GM15510 (cell line): Measurements from ENCODE around the gene PSAT1.

Experiments used
- POLR2A ChIP-seq: IDR thresholded peaks from 3 replicates; pipeline ENCODE4 v1.6.1; 2011; ENCODE audit warnings: borderline replicate concordance; ENCODE audit not compliant: insufficient read length; ENCODE audit errors: extremely low read depth

The PSAT1 gene

DNA sequence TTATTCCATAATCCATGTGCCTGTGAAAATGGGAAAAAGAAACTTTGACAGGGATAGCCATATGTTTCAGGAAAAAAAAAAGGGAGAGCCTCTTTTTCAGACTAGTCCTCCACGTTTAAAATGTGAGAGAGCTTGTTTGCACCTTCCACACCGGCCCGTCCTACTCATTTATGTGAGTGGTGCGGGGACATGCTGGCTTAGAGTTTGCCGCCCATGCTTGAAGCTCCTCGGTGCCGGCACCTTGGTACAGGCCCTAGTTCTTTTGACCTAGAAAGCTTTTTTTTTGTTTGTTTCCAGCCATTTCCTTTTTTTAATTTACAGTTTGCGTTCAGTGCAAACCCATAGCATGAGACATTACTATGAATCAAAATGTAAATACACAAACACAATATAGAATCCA lies 27.8 kb downstream of the PSAT1 start:
- no peak for TF ChIP-seq POLR2A

- no peak for TF ChIP-seq POLR2A
Observed at GRCh38 chr9:78325343-78325742, 28.4 kb downstream of the PSAT1 start.

DNA sequence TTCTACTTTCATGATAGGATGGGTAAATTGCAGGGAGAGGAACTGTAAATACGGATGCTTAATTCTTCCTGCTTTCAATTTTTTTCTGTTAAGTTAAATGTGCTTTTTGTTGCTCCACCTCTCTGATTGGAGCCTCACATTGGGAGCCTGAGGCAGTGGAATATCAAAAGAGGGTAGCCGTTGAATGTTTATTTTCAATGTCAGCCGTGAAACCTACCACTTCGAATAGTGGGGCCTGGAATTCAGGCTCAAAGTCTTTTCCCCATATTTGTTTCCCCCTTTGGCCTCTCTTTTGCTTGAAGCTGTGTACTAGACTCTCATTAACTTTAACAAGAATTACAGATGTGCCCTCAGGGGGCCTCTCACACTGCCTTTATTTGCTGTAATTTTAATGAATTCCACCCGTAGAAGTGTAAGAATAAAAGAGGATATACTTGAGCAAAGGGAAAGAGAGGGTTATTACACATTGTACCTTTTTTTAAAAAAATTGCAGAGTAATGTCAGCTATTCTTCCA lies 29.0 kb downstream of the PSAT1 start:
- no peak for TF ChIP-seq POLR2A

DNA sequence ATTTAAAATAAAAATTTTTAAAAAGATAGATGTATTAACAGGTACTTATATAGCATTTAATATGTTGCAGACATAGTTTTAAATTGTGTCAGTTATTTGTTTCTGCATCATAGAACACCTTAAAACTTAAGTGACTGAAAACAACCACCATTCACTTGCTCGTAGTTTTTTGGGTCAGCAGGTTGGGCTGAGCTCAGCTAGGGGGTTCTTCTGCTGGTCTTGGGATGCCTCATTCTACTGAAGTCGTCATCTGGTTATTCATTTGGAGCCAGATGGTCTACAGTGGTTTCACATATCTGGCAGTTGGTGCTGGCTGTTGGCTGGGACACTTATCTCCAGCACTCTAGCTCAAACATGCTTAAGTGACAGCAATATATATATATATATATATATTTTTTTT lies 29.6 kb downstream of the PSAT1 start:
- TF ChIP-seq POLR2A = no peak

DNA sequence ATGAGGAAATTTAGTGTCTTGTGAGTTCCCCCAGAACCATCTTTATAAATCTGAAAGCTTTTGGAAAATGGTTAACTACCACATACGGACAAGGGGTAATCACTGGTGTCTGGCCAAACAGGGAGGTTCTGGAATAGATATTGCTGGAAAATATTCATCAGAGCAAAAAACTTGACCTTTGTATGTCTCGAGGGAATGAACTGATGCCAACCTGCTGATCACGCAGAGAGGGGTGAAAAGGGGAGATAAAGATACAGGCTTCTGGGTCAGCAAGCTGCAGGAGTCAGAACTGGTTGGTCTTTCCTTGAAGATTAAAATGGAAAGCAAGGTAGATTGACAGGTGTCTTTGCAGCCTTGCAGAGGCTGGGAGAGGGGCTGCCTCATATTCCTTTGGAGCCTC lies 35.5 kb downstream of the PSAT1 start:
- TF ChIP-seq POLR2A = no peak

DNA sequence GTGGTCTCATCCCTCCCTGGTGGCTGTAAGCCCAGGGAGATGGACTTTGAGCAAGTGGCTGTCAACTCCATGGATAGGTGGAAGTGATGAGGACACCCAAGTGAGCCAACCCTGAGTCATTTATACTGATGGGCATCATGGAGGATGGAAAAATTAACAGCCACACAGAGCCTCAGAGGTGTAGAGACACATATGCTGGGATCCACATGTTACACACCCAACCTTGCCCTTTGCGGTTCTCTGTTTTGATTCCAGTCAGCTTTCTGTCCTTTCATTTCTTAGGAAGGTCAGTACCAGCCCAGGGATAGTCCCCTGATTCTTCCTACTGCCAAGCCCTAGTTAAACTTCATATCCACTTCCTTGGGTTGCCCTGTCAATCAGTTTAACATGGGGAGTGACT lies 51.9 kb downstream of the PSAT1 start:
- no peak for TF ChIP-seq POLR2A

- TF ChIP-seq POLR2A = no peak
Observed at GRCh38 chr9:78351816-78352215, 54.9 kb downstream of the PSAT1 start.

GRCh38 chr9:78354324-78354973 lies 57.5 kb downstream of the PSAT1 start:
- no peak for TF ChIP-seq POLR2A

GRCh38 chr9:78354989-78355388 lies 58.1 kb downstream of the PSAT1 start:
- no peak for TF ChIP-seq POLR2A

GRCh38 chr9:78356634-78357033 lies 59.7 kb downstream of the PSAT1 start:
- TF ChIP-seq POLR2A = no peak

GRCh38 chr9:78357165-78357873 lies 60.4 kb downstream of the PSAT1 start:
- no peak for TF ChIP-seq POLR2A

DNA sequence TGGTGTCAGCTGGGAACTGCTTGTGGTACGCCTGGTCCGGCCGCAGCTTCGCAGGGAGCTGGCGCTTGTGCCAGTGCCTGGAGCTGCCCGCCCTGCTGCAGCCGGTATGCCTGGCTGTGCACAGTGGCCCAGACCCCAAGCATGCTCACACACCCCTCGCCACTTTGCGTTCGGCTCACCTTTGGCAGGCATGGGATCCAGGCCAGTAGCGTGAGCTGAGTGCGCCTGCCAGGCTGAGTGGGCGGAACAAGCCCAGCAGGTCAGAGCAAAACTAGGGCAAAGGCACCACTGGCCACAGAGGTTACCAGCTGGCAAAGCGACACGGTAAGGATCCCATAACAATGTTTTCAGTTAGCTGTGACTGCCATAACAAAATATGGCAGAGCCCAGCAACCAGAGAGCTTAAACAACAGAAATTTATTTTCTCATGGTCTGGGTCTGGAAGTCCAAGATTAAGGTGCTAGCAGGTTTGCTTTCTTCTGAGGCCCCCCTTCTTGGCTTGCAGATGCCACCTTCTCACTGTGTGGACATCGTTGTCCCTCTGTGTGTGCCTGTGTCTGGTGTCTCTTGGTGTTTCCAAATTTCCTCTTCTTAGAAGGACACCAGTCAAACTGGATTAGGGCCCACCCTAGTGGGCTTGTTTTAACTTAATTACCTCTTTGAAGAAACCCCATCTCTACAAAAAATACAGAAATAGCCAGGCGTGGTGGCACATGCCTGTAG lies 61.6 kb downstream of the PSAT1 start:
- no peak for TF ChIP-seq POLR2A

GRCh38 chr9:78363221-78363620 lies 66.3 kb downstream of the PSAT1 start:
- TF ChIP-seq POLR2A = no peak

DNA sequence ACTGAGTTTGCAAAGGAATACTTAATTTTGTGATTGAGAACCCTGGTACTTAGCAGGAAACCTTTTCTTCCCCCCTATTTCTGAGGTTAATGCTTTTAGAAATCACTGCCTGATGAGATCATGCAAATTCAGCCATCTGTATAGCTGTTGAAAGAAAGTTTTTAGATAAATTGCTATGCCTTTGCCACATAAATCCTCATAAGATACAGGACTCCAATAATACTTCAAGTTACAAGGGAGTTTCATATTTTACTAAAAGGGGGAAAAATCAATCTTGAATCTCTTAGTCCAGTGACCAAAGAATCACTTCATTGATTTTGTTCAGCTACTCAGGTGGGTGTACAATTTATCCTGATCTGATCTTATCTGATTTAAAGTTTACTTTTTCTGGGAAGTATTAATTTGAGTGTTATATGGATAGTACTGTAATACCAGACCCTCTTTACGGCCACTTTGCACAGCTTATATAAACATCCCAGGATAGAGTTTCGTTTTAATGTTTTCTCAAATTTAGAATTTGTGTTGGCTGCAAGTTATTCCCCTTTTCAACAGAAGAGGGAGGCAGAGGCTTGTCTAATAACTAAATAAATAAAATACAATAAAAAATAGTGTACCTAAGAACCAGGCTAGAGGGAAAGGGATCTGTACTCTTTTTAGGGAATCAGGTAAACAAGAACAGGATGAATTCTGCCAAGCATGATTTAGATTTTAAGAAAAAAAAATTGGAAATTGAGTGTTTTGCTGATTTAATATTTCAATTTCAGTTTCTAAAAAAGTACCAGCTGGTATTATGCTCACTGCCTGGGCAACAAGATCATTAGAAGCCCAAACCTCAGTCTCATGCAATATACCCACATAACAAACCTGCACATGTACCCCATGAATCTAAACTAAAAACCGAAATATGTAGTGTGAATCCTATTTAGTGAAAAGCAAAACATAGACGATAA lies 69.1 kb downstream of the PSAT1 start:
- no peak for TF ChIP-seq POLR2A
